Panc1 (cell line): ENCODE data around the gene ERC2.

Experiments used
- POLR2AphosphoS5 ChIP-seq: IDR thresholded peaks from 2 replicates; pipeline ENCODE4 v1.6.1; 2012; ENCODE audit warnings: mild to moderate bottlenecking, low read depth, low read length, moderate library complexity
- REST ChIP-seq, 2 experiments: IDR thresholded peaks; 2 replicates each; pipeline ENCODE4 v1.6.1; 2011 to 2012; ENCODE audit warnings: low read depth in 2 of 2, control low read depth in 1 of 2, low read length in 1 of 2, mild to moderate bottlenecking in 1 of 2, moderate library complexity in 1 of 2; ENCODE audit not compliant: insufficient read depth in 1 of 2
- SIN3A ChIP-seq: IDR thresholded peaks from 2 replicates; pipeline ENCODE4 v1.6.1; 2012; ENCODE audit warnings: low read depth, mild to moderate bottlenecking, low read length, moderate library complexity, borderline replicate concordance; ENCODE audit not compliant: insufficient read depth
- TCF7L2 ChIP-seq: IDR thresholded peaks from 2 replicates; pipeline ENCODE4 v1.6.1; 2011; ENCODE audit warnings: mild to moderate bottlenecking, low read depth, low read length, inconsistent platforms
- TF ChIP-seq, protein P1 (sequence below): fragments of 450-650 bp; IDR thresholded peaks from 2 replicates; pipeline ENCODE4 v1.5.1; 2017; ENCODE audit warnings: mild to moderate bottlenecking

- TF ChIP-seq, protein P1, sequence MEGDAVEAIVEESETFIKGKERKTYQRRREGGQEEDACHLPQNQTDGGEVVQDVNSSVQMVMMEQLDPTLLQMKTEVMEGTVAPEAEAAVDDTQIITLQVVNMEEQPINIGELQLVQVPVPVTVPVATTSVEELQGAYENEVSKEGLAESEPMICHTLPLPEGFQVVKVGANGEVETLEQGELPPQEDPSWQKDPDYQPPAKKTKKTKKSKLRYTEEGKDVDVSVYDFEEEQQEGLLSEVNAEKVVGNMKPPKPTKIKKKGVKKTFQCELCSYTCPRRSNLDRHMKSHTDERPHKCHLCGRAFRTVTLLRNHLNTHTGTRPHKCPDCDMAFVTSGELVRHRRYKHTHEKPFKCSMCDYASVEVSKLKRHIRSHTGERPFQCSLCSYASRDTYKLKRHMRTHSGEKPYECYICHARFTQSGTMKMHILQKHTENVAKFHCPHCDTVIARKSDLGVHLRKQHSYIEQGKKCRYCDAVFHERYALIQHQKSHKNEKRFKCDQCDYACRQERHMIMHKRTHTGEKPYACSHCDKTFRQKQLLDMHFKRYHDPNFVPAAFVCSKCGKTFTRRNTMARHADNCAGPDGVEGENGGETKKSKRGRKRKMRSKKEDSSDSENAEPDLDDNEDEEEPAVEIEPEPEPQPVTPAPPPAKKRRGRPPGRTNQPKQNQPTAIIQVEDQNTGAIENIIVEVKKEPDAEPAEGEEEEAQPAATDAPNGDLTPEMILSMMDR, result no peak
- no peak for TF ChIP-seq TCF7L2
- TF ChIP-seq SIN3A, result no peak
- TF ChIP-seq POLR2AphosphoS5, result no peak
- no peak for TF ChIP-seq REST (IDR thresholded peaks at IDR 0.05; ENCODE audit: insufficient read depth in 1 of 2, low read depth in 2 of 2, low read length in 1 of 2)
Measured at GRCh38 chr3:56137415-56137814, 330.9 kb downstream of the ERC2 start.
